ENCODE measurements around the gene L3MBTL2. TPM values are rescaled to one million over a fixed set of nuclear protein-coding genes. Genes with fewer than 3 reads are reported as not detected.
A peak's percentile ranks its signal among the peaks of the same experiment; 100 is the strongest.
"Not testable (repeated sequence)": the region's sequence is repeated elsewhere in the genome, so short reads cannot be mapped to it uniquely, and the experiment has no call there.

Gene L3MBTL2
- total RNA-seq, 1 donor = 32.0 TPM

- peak; percentile 39 for TF ChIP-seq CTCF (IDR thresholded peaks at IDR 0.05; ENCODE audit: insufficient read depth, low read depth, low read length)
- peak; percentile 87 for DNase-seq (ENCODE audit: low read depth)
- H3K4me3 ChIP-seq (ENCODE audit: low read depth, low read length) = no peak overlapping the region
These were observed 51.4 kb downstream of the L3MBTL2 start for GRCh38 chr22:41256254-41257253.

- DNase-seq (ENCODE audit: low read depth) = no peak
- no peak for TF ChIP-seq CTCF (IDR thresholded peaks at IDR 0.05; ENCODE audit: insufficient read depth, low read depth, low read length)
These were observed 52.6 kb downstream of the L3MBTL2 start for GRCh38 chr22:41257696-41258095.

GRCh38 chr22:41259756-41260155 is 54.6 kb downstream of the L3MBTL2 start:
- not testable (repeated sequence) for DNase-seq (ENCODE audit: low read depth); H3K4me3 ChIP-seq (ENCODE audit: low read depth, low read length)

More at GRCh38 chr22:41257696-41258095, 52.6 kb downstream of the L3MBTL2 start:
- H3K4me3 ChIP-seq (ENCODE audit: low read depth, low read length) = no peak overlapping the region

- DNase-seq (ENCODE audit: low read depth) = no peak
These were observed 55.8 kb downstream of the L3MBTL2 start for GRCh38 chr22:41260871-41261270.

GRCh38 chr22:41261541-41262249 is 56.6 kb downstream of the L3MBTL2 start:
- H3K4me3 ChIP-seq (ENCODE audit: low read depth, low read length) = no peak overlapping the region
- TF ChIP-seq CTCF (IDR thresholded peaks at IDR 0.05; ENCODE audit: insufficient read depth, low read depth, low read length) = no peak
- DNase-seq (ENCODE audit: low read depth) = no peak

More at GRCh38 chr22:41260871-41261270, 55.8 kb downstream of the L3MBTL2 start:
- TF ChIP-seq CTCF (IDR thresholded peaks at IDR 0.05; ENCODE audit: insufficient read depth, low read depth, low read length) = no peak
- no peak overlapping the region for H3K4me3 ChIP-seq (ENCODE audit: low read depth, low read length)

GRCh38 chr22:41262250-41262765 is 57.2 kb downstream of the L3MBTL2 start:
- no peak for TF ChIP-seq CTCF (IDR thresholded peaks at IDR 0.05; ENCODE audit: insufficient read depth, low read depth, low read length)
- DNase-seq (ENCODE audit: low read depth) = no peak
- H3K4me3 ChIP-seq (ENCODE audit: low read depth, low read length) = no peak overlapping the region

- DNase-seq (ENCODE audit: low read depth) = no peak
- no peak for TF ChIP-seq CTCF (IDR thresholded peaks at IDR 0.05; ENCODE audit: insufficient read depth, low read depth, low read length)
- H3K4me3 ChIP-seq (ENCODE audit: low read depth, low read length) = no peak overlapping the region
These were observed 58.6 kb downstream of the L3MBTL2 start for GRCh38 chr22:41263704-41264103.
